Endothelial cell of umbilical vein (primary cell): Measurements from ENCODE around the gene ZMYND11. TPM values are rescaled to one million over a fixed set of nuclear protein-coding genes. Genes with fewer than 3 reads are reported as not detected.
A peak's percentile ranks its signal among the peaks of the same experiment; 100 is the strongest.
"Not testable (repeated sequence)": the region's sequence is repeated elsewhere in the genome, so short reads cannot be mapped to it uniquely, and the experiment has no call there.

ENCODE experiments used
- BruUV-seq: library from RNA; stranded (reverse); fragments of 400-500 nt; replicated peaks from 2 replicates; lab custom pipeline; 2021; lab: Mats Ljungman, UMichigan
- CTCF ChIA-PET: fragments of 300-600, 350-600 bp; sonication (Branson Sonifier 250); formaldehyde crosslinking; loops from one replicate; lab custom pipeline; 2021; ENCODE audit warnings: antibody characterized with exemption, inconsistent platforms; lab: Charles Lee
- POLR2A ChIA-PET: fragments of 300-600, 350-600 bp; sonication (Branson Sonifier 250); formaldehyde crosslinking; loops from one replicate; lab custom pipeline; 2021; ENCODE audit warnings: antibody characterized with exemption, inconsistent platforms; lab: Charles Lee
- DNase-seq: peaks from one replicate; pipeline ENCODE4 v3.0.0-alpha.2; 2011; ENCODE audit warnings: low read depth, low spot score
- FAIRE-seq: peaks from 2 replicates; lab custom pipeline; 2011; peaks lifted over from hg19 to GRCh38; lab: Jason Lieb, UNC
- H2AFZ ChIP-seq: 2 replicates; pipeline ENCODE4 v1.6.0; 2012; ENCODE audit warnings: low read depth, low read length, control low read depth, inconsistent platforms
- H3K27ac ChIP-seq: 2 replicates; pipeline ENCODE4 v1.5.1; 2011; ENCODE audit warnings: low read depth, mild to moderate bottlenecking, control low read depth, low read length, moderate library complexity; ENCODE audit not compliant: insufficient read depth
- H3K27me3 ChIP-seq, 2 experiments: 2 replicates each; pipeline versions ENCODE4 v1.6.0 to v1.6.1; 2011; ENCODE audit warnings: low read length in 2 of 2, mixed read lengths in 1 of 2; ENCODE audit not compliant: control insufficient read depth in 2 of 2, insufficient read depth in 2 of 2
- H3K36me3 ChIP-seq, 2 experiments: 2 replicates in 1 of 2; 3 replicates in 1 of 2; pipeline ENCODE4 v1.5.1; 2011; ENCODE audit warnings: low read length in 2 of 2, mild to moderate bottlenecking in 1 of 2, moderate library complexity in 1 of 2; ENCODE audit not compliant: control insufficient read depth in 2 of 2, insufficient read depth in 2 of 2; ENCODE audit errors: extremely low read depth in 1 of 2
- H3K4me1 ChIP-seq: 3 replicates; pipeline ENCODE4 v1.5.1; 2011; ENCODE audit warnings: mild to moderate bottlenecking, low read length; ENCODE audit not compliant: control insufficient read depth, insufficient read depth; ENCODE audit errors: extremely low read depth
- H3K4me2 ChIP-seq: 2 replicates; pipeline ENCODE4 v1.6.1; 2011; ENCODE audit warnings: low read length, control low read depth, mixed read lengths; ENCODE audit not compliant: insufficient read depth
- H3K4me3 ChIP-seq, 3 experiments: fragments of 200-600 bp in 1 of 3; sonication (generic), shearing (Covaris generic) in 1 of 3; replicated peaks in 1 of 3; 2 replicates each; pipeline ENCODE4 v1.5.1; 2011 to 2016; ENCODE audit warnings: control low read depth in 3 of 3, low read length in 3 of 3, mild to moderate bottlenecking in 2 of 3, inconsistent platforms in 1 of 3, low read depth in 1 of 3, moderate library complexity in 1 of 3; ENCODE audit not compliant: insufficient read depth in 1 of 3
- H3K79me2 ChIP-seq: 2 replicates; pipeline ENCODE4 v1.6.0; 2012; ENCODE audit warnings: low read length, inconsistent platforms; ENCODE audit not compliant: control insufficient read depth, insufficient read depth
- H3K9ac ChIP-seq: replicated peaks from 2 replicates; pipeline ENCODE3; 2011; ENCODE audit warnings: low read length, control low read depth; ENCODE audit not compliant: insufficient read depth; ENCODE audit errors: extremely low read depth
- H3K9me1 ChIP-seq: replicated peaks from 3 replicates; pipeline ENCODE4 v1.6.0; 2011; ENCODE audit warnings: mild to moderate bottlenecking, low read length; ENCODE audit not compliant: control insufficient read depth, insufficient read depth; ENCODE audit errors: extremely low read depth
- H3K9me3 ChIP-seq: replicated peaks from 2 replicates; pipeline ENCODE4 v1.5.1; 2012; ENCODE audit warnings: low read length, inconsistent platforms; ENCODE audit not compliant: control insufficient read depth, insufficient read depth
- H4K20me1 ChIP-seq: replicated peaks from 2 replicates; pipeline ENCODE3; 2011; ENCODE audit warnings: mild to moderate bottlenecking, low read length; ENCODE audit not compliant: control insufficient read depth, insufficient read depth; ENCODE audit errors: extremely low read depth
- FOS ChIP-seq: IDR thresholded peaks from 2 replicates; pipeline ENCODE4 v1.6.1; 2011; ENCODE audit warnings: mild to moderate bottlenecking, low read length, moderate library complexity, borderline replicate concordance; ENCODE audit not compliant: insufficient read depth
- JUN ChIP-seq: IDR thresholded peaks from 2 replicates; pipeline ENCODE4 v1.6.1; 2011; ENCODE audit warnings: borderline replicate concordance, low read depth; ENCODE audit not compliant: insufficient read length, insufficient read depth
- POLR2A ChIP-seq: IDR thresholded peaks from 2 replicates; pipeline ENCODE4 v1.6.1; 2012; ENCODE audit warnings: low read depth, mild to moderate bottlenecking, control low read depth, low read length
- POLR2AphosphoS5 ChIP-seq: IDR thresholded peaks from 2 replicates; pipeline ENCODE4 v1.6.1; 2012; ENCODE audit warnings: low read depth, mild to moderate bottlenecking, control low read depth, low read length, moderate library complexity; ENCODE audit not compliant: insufficient read depth
- dilution Hi-C: fragments of 300-500 bp; cut with MboI; formaldehyde crosslinking; loops from one replicate; pipeline ENCODE4 v1.15.0; 2019; ENCODE audit warnings: low sequenced_read_pairs; ENCODE audit not compliant: extremely low pct_ligation_motif_present
- intact Hi-C: fragments of 100-400 bp; cut with micrococcal nuclease; formaldehyde crosslinking; loops from one replicate; pipeline ENCODE4 v1.10.0; 2022
- polyA plus RNA-seq, 4 experiments: library from polyadenylated mRNA; depleted of rRNA in 3 of 4; stranded (reverse) in 3 of 4; unstranded in 1 of 4; fragments of >200 nt; gene quantifications; 2 replicates each; pipeline versions ENCODE4 v1.2.1 to v1.2.3, GENCODE V29; 2011 to 2012; ENCODE audit warnings: missing spikeins in 1 of 4
- total RNA-seq: library from RNA; stranded (reverse); gene quantifications from 2 replicates; pipeline ENCODE4 v1.2.3, GENCODE V29; 2021

ZMYND11 gene
- total and polyA plus RNA-seq, 2 donors (not counting 3 experiments of a cell fraction or from before 2014, with no cell fraction given), result 17.0 to 56.0 TPM

- ChIA-PET CTCF (no interaction called here), POLR2A (no interaction called here)
- peaks cover 0 to 10% of the 10 kb centered on the region in 2 experiments for H3K36me3 ChIP-seq
- intact Hi-C loops, result no loop called here
- no peak overlapping the region for H3K4me3 ChIP-seq
- dilution Hi-C loops, result no loop called here
- H2AFZ ChIP-seq, result no peak overlapping the region
- H3K9ac ChIP-seq, result no peak overlapping the region
- FAIRE-seq, result no peak
- H4K20me1 ChIP-seq, result no peaks in the 10 kb centered on the region
- peaks cover 50% of the 10 kb centered on the region for H3K4me1 ChIP-seq
- BruUV-seq, result no TSS peak
- peak overlapping the region; percentile 3 for H3K27ac ChIP-seq
- no peaks in the 10 kb centered on the region for H3K27me3 ChIP-seq
- no peak for DNase-seq
- H3K4me2 ChIP-seq, result no peak overlapping the region
- peaks cover 2% of the 10 kb centered on the region for H3K9me1 ChIP-seq
- H3K9me3 ChIP-seq, result no peaks in the 10 kb centered on the region
- TF ChIP-seq POLR2A (no peak), FOS (peak; percentile 36), POLR2AphosphoS5 (no peak), JUN (no peak)
- H3K79me2 ChIP-seq, result peaks cover 21% of the 10 kb centered on the region
These were observed 49.7 kb downstream of the ZMYND11 start for GRCh38 chr10:184911-185310.

GRCh38 chr10:185571-185970 lies 50.3 kb downstream of the ZMYND11 start:
- Histone ChIP-seq H3K79me2 (peaks cover 25% of the 10 kb centered on the region), H3K4me1 (peaks cover 50% of the 10 kb centered on the region), H3K36me3 (peaks cover 0 to 11% of the 10 kb centered on the region in 2 experiments)
- CTCF ChIA-PET, dilution Hi-C loops, H4K20me1 ChIP-seq, H3K27me3 ChIP-seq, FAIRE-seq, H3K27ac ChIP-seq, intact Hi-C loops, DNase-seq, H3K4me2 ChIP-seq, H3K9me1 ChIP-seq, BruUV-seq, H3K9me3 ChIP-seq, H3K9ac ChIP-seq, H3K4me3 ChIP-seq, H2AFZ ChIP-seq, POLR2A ChIA-PET: not testable (repeated sequence)
